GM12878 (cell line): Measurements from ENCODE around the gene B3GNT3. TPM values are rescaled to one million over a fixed set of nuclear protein-coding genes. Genes with fewer than 3 reads are reported as not detected.

Experiments used
- ATAC-seq: fragments of 200-7000 bp; cut with Tn5 transposase; 3 replicates; pipeline ENCODE4 v1.9.1; 2020; ENCODE audit warnings: mild to moderate bottlenecking, moderate library complexity
- BruUV-seq: library from RNA; stranded (reverse); fragments of 400-500 nt; replicated peaks from 2 replicates; lab custom pipeline; 2021; lab: Mats Ljungman, UMichigan
- CTCF ChIA-PET: fragments of 300-600 bp; sonication (Branson Sonifier 250); formaldehyde crosslinking; extraction: SDS; loops from one replicate; lab custom pipeline; 2021; ENCODE audit warnings: inconsistent platforms; lab: Yijun Ruan, JAX
- POLR2A ChIA-PET: fragments of 350-600 bp; formaldehyde crosslinking; extraction: SDS; loops from one replicate; lab custom pipeline; 2021; ENCODE audit warnings: inconsistent platforms; lab: Charles Lee
- RAD21 ChIA-PET: fragments of 300-600 bp; sonication (Branson Sonifier 250); formaldehyde crosslinking; loops from one replicate; lab custom pipeline; 2023; ENCODE audit warnings: antibody characterized with exemption; ENCODE audit not compliant: unreplicated experiment; lab: Charles Lee
- SMC1A ChIA-PET: fragments of 300-600 bp; sonication (Branson Sonifier 250); formaldehyde crosslinking; loops from one replicate; lab custom pipeline; 2023; ENCODE audit not compliant: unreplicated experiment, uncharacterized antibody; lab: Charles Lee
- DNase-seq: peaks from one replicate; pipeline ENCODE4 v3.0.0-alpha.2; 2011; ENCODE audit warnings: low read depth, low spot score
- FAIRE-seq: peaks from 3 replicates; lab custom pipeline; 2011; peaks lifted over from hg19 to GRCh38; lab: Jason Lieb, UNC
- H2AFZ ChIP-seq: 2 replicates; pipeline ENCODE4 v1.6.0; 2011; ENCODE audit warnings: low read depth, low read length, control low read depth; ENCODE audit not compliant: control insufficient read depth
- H3K27ac ChIP-seq: 2 replicates; pipeline ENCODE4 v1.5.1; 2011; ENCODE audit warnings: control low read depth; ENCODE audit not compliant: control insufficient read depth, insufficient read depth
- H3K27me3 ChIP-seq, 2 experiments: replicated peaks in 1 of 2; 2 replicates each; pipeline versions ENCODE4 v1.6.0 to v1.6.1; 2011; ENCODE audit warnings: low read length in 1 of 2; ENCODE audit not compliant: control insufficient read depth in 2 of 2, insufficient read depth in 2 of 2
- H3K36me3 ChIP-seq, 2 experiments: 2 replicates each; pipeline ENCODE4 v1.5.1; 2011; ENCODE audit warnings: low read length in 1 of 2; ENCODE audit not compliant: control insufficient read depth in 2 of 2, insufficient read depth in 2 of 2
- H3K4me1 ChIP-seq: 2 replicates; pipeline ENCODE4 v1.6.1; 2011; ENCODE audit warnings: mild to moderate bottlenecking, low read length, moderate library complexity, mixed read lengths; ENCODE audit not compliant: control insufficient read depth, insufficient read depth
- H3K4me2 ChIP-seq: 2 replicates; pipeline ENCODE4 v1.6.0; 2011; ENCODE audit warnings: control low read depth; ENCODE audit not compliant: control insufficient read depth, insufficient read depth
- H3K4me3 ChIP-seq: fragments of 200-600 bp; sonication (generic); 2 replicates; pipeline ENCODE4 v1.5.1; 2016
- H3K79me2 ChIP-seq: 2 replicates; pipeline ENCODE4 v1.6.0; 2011; ENCODE audit warnings: low read length; ENCODE audit not compliant: control insufficient read depth, insufficient read depth
- H3K9ac ChIP-seq: 2 replicates; pipeline ENCODE4 v1.8.0; 2011; ENCODE audit warnings: low read length, control low read depth, mixed read lengths; ENCODE audit not compliant: control insufficient read depth, insufficient read depth
- H3K9me3 ChIP-seq: replicated peaks from 3 replicates; pipeline ENCODE4 v1.5.1; 2011; ENCODE audit warnings: mild to moderate bottlenecking, low read length; ENCODE audit not compliant: control insufficient read depth, insufficient read depth
- H4K20me1 ChIP-seq: 2 replicates; pipeline ENCODE4 v1.6.0; 2011; ENCODE audit not compliant: control insufficient read depth, insufficient read depth
- CHD1 ChIP-seq: IDR thresholded peaks from 2 replicates; pipeline ENCODE4 v1.6.1; 2012; ENCODE audit warnings: low read depth, low read length, improper control_type of control experiment
- HDGF ChIP-seq: fragments of 450-650 bp; IDR thresholded peaks from 2 replicates; pipeline ENCODE4 v1.6.1; 2016; ENCODE audit warnings: antibody characterized with exemption
- NR2C1 ChIP-seq: fragments of 450-650 bp; IDR thresholded peaks from 2 replicates; pipeline ENCODE4 v1.6.1; 2017; ENCODE audit warnings: antibody characterized with exemption, mild to moderate bottlenecking, moderate library complexity
- PAX8 ChIP-seq: fragments of 450-650 bp; IDR thresholded peaks from 2 replicates; pipeline ENCODE4 v1.6.1; 2017; ENCODE audit warnings: mild to moderate bottlenecking, moderate library complexity
- WGBS: methylation state at CpG from one replicate; pipeline ENCODE4 v1.1.6; 2016; ENCODE audit warnings: low lambda C conversion rate; ENCODE audit not compliant: insufficient replicate concordance, insufficient coverage; ENCODE audit errors: missing lambda C conversion rate; 5-methylcytosine and 5-hydroxymethylcytosine counted together
- in situ Hi-C: fragments of 300-500 bp; cut with MboI; formaldehyde crosslinking; loops from 9 replicates; pipeline ENCODE4 v1.14.3; 2018; ENCODE audit warnings: mixed read lengths
- intact Hi-C: fragments of 100-400 bp; cut with micrococcal nuclease; formaldehyde crosslinking; loops from one replicate; pipeline ENCODE4 v1.14.2; 2022; ENCODE audit not compliant: unreplicated experiment
- polyA plus RNA-seq, 11 experiments: library from polyadenylated mRNA; depleted of rRNA in 4 of 11; unstranded in 6 of 11; stranded (reverse) in 5 of 11; fragments of >200 nt; fragmentation: Nextera tagmentation in 4 of 11; fragmentation: Illumina TruSeq in 1 of 11; extraction: Ambion mirVana in 4 of 11; extraction: Trizol in 1 of 11; gene quantifications; 1 replicate in 1 of 11; 2 replicates in 10 of 11; pipeline versions ENCODE4 v1.2.1 to v1.2.3, GENCODE V29; 2011 to 2016; ENCODE audit warnings: inconsistent platforms in 2 of 11, missing spikeins in 2 of 11, low read depth in 1 of 11
- total RNA-seq, 4 experiments: library from RNA; depleted of rRNA in 3 of 4; stranded (reverse); fragments of >200 nt in 3 of 4; fragmentation: Illumina TruSeq in 1 of 4; extraction: Trizol in 1 of 4; gene quantifications; 2 replicates each; pipeline versions ENCODE4 v1.2.1 to v1.2.3, GENCODE V29; 2013 to 2021
- TF ChIP-seq, protein P1 (sequence below): fragments of 450-650 bp; IDR thresholded peaks from 2 replicates; pipeline ENCODE4 v1.6.1; 2017; ENCODE audit warnings: low read depth, mild to moderate bottlenecking, moderate library complexity
- TF ChIP-seq, protein P2 (sequence below): IDR thresholded peaks from 2 replicates; pipeline ENCODE4 v1.6.1; 2012; ENCODE audit warnings: low read depth, low read length, improper control_type of control experiment

Gene B3GNT3
- total and polyA plus RNA-seq, 10 of the 15 experiments (the other 5 are each of a cell fraction or from before 2014, with no cell fraction given) = not detected

DNA sequence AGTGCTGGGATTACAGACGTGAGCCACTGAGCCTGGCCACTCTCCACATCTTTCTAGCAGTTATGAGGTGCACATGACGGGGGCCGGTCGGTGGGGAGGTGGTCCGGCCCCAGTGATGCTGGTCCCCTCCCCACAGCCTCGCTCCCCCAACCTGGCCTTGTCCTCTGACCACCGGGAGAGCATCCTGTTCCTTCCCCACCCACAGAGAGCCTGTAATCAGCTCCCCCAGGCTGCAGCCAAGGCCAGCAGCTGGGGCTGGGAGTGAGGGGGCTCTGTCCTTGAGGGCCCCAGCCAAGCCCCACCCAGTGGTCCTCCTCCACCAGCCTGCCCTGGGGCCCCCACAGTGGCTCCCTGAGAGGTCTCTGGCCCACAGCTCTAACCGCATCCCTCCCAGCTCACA is 29.4 kb downstream of the B3GNT3 start:
- H4K20me1 ChIP-seq = no peaks in the 10 kb centered on the region
- H3K27ac ChIP-seq = no peak overlapping the region
- SMC1A ChIA-PET = no interaction called here
- POLR2A ChIA-PET = no interaction called here
- CTCF ChIA-PET = no interaction called here
- H3K4me3 ChIP-seq = no peak overlapping the region
- H3K27me3 ChIP-seq = no peaks in the 10 kb centered on the region
- RAD21 ChIA-PET = no interaction called here
- intact Hi-C loops (no loop called here), in situ Hi-C loops (no loop called here)
- ATAC-seq = no peak; the same call in 2 of the 3 replicates
- no peaks in the 10 kb centered on the region for H3K79me2 ChIP-seq
- H3K36me3 ChIP-seq = no peaks in the 10 kb centered on the region; a peak in 1 of 4 replicates
- no peak for DNase-seq
- H3K4me2 ChIP-seq = no peak overlapping the region
- TF ChIP-seq, protein P1, sequence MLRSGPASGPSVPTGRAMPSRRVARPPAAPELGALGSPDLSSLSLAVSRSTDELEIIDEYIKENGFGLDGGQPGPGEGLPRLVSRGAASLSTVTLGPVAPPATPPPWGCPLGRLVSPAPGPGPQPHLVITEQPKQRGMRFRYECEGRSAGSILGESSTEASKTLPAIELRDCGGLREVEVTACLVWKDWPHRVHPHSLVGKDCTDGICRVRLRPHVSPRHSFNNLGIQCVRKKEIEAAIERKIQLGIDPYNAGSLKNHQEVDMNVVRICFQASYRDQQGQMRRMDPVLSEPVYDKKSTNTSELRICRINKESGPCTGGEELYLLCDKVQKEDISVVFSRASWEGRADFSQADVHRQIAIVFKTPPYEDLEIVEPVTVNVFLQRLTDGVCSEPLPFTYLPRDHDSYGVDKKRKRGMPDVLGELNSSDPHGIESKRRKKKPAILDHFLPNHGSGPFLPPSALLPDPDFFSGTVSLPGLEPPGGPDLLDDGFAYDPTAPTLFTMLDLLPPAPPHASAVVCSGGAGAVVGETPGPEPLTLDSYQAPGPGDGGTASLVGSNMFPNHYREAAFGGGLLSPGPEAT = no peak
- TF ChIP-seq, protein P2, sequence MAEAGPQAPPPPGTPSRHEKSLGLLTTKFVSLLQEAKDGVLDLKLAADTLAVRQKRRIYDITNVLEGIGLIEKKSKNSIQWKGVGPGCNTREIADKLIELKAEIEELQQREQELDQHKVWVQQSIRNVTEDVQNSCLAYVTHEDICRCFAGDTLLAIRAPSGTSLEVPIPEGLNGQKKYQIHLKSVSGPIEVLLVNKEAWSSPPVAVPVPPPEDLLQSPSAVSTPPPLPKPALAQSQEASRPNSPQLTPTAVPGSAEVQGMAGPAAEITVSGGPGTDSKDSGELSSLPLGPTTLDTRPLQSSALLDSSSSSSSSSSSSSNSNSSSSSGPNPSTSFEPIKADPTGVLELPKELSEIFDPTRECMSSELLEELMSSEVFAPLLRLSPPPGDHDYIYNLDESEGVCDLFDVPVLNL = no peak
- TF ChIP-seq NR2C1 (no peak), PAX8 (no peak), HDGF (no peak), CHD1 (no peak)
- no peaks in the 10 kb centered on the region for H3K4me1 ChIP-seq
- H2AFZ ChIP-seq = no peak overlapping the region
- 74% methylated on average over 7 of the region's 8 CpGs for WGBS
- no peaks in the 10 kb centered on the region for H3K9me3 ChIP-seq
- no peak for FAIRE-seq
- H3K9ac ChIP-seq = no peak overlapping the region
- no TSS peak for BruUV-seq
